ENCODE measurements around the gene SLC16A8.
"Not testable (repeated sequence)": the region's sequence is repeated elsewhere in the genome, so short reads cannot be mapped to it uniquely, and the experiment has no call there.

SLC16A8 gene

GRCh38 chr22:38086001-38086845 is 2.2 kb upstream of the SLC16A8 start:
- DNase-seq, result no peak

GRCh38 chr22:38085501-38085900 is 1.5 kb upstream of the SLC16A8 start:
- DNase-seq, result no peak

GRCh38 chr22:38085056-38085455 is 1.1 kb upstream of the SLC16A8 start:
- DNase-seq, result no peak

- DNase-seq, result no peak
Observed at GRCh38 chr22:38082986-38083710, 836 bp downstream of the SLC16A8 start.

- no peak for DNase-seq
Observed at GRCh38 chr22:38081941-38082828, 1.8 kb downstream of the SLC16A8 start.

- DNase-seq, result no peak
Observed at GRCh38 chr22:38081636-38081940, 2.4 kb downstream of the SLC16A8 start.

- no peak for DNase-seq
Observed at GRCh38 chr22:38080850-38081635, 2.9 kb downstream of the SLC16A8 start.

GRCh38 chr22:38080474-38080849 is 3.5 kb downstream of the SLC16A8 start:
- no peak for DNase-seq

GRCh38 chr22:38079804-38080203 is 4.2 kb downstream of the SLC16A8 start:
- DNase-seq, result no peak

- DNase-seq, result not testable (repeated sequence)
Observed at GRCh38 chr22:38079208-38079607, 4.8 kb downstream of the SLC16A8 start.

- no peak for DNase-seq
Observed at GRCh38 chr22:38078046-38078840, 5.7 kb downstream of the SLC16A8 start.

GRCh38 chr22:38077595-38077994 is 6.4 kb downstream of the SLC16A8 start:
- no peak for DNase-seq

GRCh38 chr22:38077096-38077495 is 6.9 kb downstream of the SLC16A8 start:
- DNase-seq, result no peak

GRCh38 chr22:38075961-38076360 is 8.0 kb downstream of the SLC16A8 start:
- no peak for DNase-seq

GRCh38 chr22:38075105-38075825 is 8.7 kb downstream of the SLC16A8 start:
- peak; percentile 1 for DNase-seq

GRCh38 chr22:38074181-38075104 is 9.5 kb downstream of the SLC16A8 start:
- no peak for DNase-seq

GRCh38 chr22:38073150-38074130 is 10.5 kb downstream of the SLC16A8 start:
- no peak for DNase-seq

GRCh38 chr22:38072322-38073149 is 11.4 kb downstream of the SLC16A8 start:
- DNase-seq, result no peak
